Measurements from ENCODE around the gene B9D2.

GRCh38 chr19:41401483-41401882 lies 37.5 kb upstream of the B9D2 start:
- TF ChIP-seq CTCF (tag by site-specific recombination; IDR thresholded peaks at IDR 0.05) (no peak), ZFP37 (tag by site-specific recombination; IDR thresholded peaks at IDR 0.05) (no peak), ZNF449 (tag by site-specific recombination; IDR thresholded peaks at IDR 0.05) (no peak), ZNF521 (tag by site-specific recombination; IDR thresholded peaks at IDR 0.05) (no peak), ZBTB17 (tag by site-specific recombination; IDR thresholded peaks at IDR 0.05) (no peak), ZBTB44 (tag by site-specific recombination; IDR thresholded peaks at IDR 0.05) (no peak)
